ENCODE results near the gene CHN2.
"Not testable (repeated sequence)": the region's sequence is repeated elsewhere in the genome, so short reads cannot be mapped to it uniquely, and the experiment has no call there.

CHN2 gene

DNA sequence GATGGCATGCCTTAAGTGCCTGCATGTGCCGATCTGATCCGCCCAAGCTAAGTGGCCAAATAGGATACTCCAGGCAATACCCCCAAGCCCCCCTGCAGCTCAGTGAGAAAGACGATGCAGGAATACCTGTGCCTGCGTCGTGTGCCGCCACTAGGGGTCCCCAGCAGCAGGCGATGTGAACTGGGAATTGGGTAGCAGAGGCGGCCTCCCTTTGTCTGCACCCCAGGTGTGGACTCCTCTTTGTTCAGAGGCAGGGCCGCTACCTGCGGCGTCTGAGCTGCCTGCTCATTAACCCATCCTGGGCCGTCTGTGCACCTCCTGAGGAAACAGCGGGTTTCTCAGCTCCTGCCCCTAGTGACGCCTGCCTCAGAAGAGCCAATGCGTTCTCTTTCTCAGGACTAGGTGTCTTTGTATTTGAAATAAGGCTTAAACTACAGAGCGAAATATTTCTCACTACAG, 4.8 kb upstream of the CHN2 start:
- DNase-seq (ENCODE audit: low read depth, low spot score) = no peak

DNA sequence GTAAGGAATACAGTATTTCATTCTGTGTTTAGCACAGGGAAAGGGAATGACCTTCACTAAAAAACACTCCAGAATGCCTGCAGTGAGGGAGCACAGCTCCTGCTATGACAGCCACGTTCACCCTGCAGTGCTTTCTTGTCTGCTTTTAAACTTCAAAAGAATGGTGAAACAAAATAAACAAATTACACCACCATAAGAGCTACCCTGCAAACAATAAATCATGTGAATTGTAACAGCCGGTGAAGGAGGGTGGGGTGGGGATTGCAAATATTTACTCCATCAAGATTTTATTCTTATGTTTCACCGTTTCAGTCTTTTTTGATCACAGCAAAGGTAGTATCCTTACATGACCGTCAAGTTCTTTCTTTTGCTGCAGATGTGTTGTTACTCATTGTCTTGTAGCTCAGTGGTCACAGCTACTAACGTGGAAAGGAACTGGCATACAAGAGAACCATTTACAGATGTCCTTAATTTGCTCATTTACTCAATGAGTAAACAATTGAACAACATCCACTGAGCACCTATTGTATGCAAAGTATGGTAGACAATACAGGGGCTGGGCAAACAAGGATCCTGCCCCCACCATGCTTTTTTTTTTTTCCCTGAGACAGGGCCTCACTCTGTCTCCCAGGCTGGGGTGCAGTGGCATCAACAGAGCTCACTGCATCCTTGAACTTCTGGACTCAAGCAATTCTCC, 4.1 kb upstream of the CHN2 start:
- no peak for DNase-seq (ENCODE audit: low read depth, low spot score)

DNA sequence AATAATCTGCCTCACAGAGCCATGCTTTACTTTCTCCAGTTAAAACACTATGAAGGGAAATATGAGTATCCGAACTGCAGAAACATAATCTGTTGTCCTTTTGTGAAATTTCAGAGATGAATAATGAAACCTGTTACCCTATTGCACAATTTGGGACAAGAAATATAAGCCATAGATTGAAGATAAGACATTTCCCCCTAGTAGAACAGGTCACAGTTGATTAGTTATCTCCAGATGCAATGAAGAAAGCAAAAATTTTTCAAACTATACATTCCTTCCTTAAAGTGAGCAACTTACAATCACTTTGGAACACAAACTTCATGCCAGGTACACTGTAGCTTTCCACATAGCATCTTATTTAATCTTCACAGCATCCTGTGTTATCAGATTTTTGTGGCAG, 2.3 kb upstream of the CHN2 start:
- no peak for DNase-seq (ENCODE audit: low read depth, low spot score)

DNA sequence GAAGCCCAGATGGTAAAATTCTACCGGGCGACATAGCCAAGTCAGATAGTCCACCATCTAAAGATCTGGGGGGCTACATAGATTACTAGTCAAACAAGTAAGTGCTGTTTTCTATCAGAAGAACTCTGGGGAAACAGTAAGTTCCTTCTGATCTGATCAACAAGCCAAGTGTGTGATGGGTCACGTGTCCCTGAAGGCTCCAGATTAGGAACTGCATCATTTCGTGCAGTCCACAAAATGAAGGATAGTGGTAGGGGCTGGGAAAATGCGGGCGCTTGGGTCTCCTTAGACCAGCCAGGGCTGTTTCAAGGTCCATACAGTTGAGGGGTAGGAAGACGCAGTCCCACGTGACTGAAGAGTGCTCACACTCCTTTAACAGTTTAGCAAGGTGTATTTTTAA, 1.8 kb upstream of the CHN2 start:
- DNase-seq (ENCODE audit: low read depth, low spot score) = no peak

DNA sequence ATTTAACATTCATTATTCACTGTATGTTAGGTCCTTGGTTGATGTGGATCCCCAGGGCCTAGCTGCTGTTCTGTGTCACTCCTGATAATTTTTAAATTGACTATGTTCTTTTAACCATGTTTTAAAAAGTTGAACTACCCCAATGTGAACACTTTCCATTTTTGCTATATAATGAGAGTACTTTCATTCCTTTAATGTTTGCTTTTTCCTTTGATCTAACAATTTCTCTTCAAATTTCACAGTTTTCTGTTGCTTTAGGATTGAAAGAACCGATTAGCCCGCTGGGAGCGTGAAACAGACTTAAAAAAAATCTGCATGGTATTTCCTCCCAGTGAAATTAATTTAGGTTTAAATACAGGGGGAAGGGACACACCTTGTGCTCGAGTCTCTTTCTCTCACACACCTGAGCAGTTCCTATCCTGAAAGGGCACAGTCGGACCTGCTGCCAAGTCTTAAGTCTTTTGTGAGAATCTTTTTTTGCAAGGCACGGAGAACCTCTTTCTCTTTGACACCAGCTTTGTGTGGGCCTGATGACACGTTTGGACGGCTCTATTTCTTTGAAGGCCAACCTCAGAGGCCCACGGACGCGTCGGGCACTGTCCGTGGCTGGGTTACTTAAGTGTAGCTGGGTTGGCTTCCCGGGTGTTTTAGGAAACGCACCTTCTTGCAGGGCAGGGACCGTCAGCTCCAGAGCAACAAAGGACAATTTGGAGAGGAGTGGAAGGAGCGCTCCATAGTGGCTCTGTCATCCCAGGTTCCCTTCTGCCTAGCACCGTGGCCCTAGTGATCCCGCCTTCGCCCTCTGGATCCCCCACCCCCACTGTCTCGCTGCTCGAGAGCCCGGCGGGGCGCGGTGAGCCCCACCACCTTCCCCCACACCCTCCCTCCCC, 1.0 kb upstream of the CHN2 start:
- DNase-seq (ENCODE audit: low read depth, low spot score) = no peak

DNA sequence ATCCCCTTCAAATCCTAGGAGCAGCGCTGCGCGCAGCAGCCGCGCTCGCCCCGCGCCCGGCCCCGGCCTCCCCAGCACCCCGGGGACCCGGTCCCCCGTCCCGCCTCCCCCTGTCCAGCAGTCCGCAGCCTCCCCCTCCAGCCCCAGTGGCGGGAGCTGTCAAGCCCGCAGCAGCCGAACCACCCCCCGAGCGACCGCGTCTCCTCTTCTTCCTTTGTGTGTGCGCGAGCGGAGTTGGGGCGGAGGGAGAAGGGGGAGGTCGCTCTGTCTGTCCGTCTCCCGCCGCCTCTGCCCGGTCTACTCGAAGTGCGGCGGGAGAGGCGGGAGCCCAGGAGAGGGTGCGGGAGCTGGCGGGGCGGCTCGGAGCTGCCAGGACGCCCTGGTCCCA, 375 bp upstream of the CHN2 start:
- no peak for DNase-seq (ENCODE audit: low read depth, low spot score)

DNA sequence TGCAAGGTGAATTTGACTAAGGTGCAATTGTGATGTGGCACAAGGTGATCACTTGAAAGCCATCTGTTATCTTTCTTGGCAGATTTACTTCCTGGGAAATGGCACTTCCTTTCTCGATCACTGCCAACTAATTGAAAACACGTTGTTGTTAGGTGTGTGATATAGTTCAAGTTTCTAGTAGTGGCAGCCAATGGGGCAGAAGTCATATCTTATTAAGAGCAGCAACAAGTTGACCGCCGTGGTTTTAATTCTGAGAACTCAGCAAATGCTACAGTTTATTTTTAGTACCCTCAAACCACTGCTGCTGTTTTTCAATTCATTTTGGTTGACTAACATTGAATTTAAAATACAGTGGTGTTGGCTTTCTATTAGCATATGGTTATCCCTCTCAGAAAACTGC, 1.6 kb downstream of the CHN2 start:
- DNase-seq (ENCODE audit: low read depth, low spot score) = no peak

DNA sequence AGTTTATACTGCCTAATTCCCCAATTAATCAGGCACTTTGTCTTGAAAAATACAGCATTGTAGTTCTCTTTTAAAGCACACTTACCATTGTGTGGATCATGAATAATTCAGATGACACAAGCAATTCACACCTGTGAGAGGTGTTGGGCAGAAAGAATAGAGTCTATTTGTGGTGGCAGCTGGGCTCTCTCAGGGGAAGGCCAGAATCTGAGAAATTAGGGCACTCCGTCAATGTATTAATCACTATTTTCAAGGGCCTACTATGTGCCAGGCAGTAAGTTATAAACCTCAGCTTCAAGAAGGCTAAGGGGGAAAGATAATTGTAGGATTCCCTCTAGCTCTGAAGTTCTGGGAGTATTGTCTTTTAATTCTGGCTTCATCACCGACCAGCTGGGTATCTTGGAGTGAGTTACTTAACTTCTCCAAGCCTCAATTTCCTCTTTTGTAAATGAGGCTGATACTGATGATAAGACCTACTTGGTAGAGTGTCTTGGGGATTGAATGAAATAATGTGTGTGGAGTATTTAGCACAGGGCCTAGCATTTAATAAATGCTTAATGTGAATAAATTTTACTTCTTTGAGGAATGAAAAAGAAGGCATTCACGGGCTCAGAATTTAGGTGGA, 2.5 kb downstream of the CHN2 start:
- no peak for DNase-seq (ENCODE audit: low read depth, low spot score)

DNA sequence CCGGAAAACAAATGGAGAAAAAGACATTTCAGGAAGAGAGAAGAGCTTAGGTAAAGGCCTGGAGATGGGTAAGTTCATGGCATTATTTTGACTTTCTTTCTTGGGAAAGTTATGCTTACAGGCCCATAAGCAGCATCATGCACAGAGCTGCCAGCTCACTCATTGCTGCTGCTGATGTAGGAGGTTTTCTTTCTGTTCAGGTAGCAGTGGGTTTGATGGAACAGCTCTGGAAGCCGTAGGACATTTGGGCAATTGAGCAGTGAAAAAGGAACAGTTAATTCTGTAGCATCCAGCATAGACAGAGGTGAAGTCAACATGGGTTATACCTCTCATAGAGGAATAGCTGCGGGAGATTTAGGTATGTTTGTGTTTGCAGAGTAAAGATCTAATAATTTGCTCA, 3.3 kb downstream of the CHN2 start:
- DNase-seq (ENCODE audit: low read depth, low spot score) = no peak

DNA sequence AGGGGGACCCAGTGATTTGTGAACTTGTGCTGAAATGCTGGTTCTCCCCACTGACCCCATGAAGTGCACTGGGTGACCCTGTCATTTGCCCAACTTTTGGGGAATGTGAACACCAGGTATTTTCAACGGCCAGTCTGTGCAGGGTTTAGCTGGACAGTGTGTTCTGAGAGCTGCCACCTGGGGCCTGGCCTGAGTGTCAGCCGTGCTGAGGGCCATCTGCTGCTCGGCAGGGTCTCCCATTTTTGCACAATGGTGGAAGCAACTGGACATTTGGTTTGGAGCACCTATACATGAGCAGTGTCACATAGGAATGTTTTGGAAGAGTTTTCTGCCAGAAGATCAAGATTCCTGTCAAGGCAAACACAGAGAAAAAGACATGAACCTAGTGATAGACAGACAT, 5.2 kb downstream of the CHN2 start:
- no peak for DNase-seq (ENCODE audit: low read depth, low spot score)

DNA sequence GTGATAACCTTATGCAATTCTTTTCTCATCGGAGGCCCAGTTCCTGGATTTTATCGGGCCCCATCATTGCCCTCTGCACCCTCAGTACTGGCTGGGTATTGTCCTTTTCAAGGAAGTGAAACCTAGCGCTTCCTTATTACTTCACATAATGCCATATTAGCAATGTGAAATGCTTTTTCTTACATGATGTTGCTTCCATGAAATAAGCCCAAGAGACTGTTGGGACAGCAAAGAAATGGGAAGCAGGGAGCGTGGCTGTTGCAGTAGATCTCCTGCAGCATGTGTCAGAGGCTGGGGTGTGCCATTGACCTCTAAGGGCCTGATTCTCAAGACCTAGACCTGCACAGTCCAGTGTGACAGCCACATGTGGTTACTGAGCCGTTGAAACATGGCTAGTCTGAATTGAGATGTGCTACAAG, 8.1 kb downstream of the CHN2 start:
- no peak for DNase-seq (ENCODE audit: low read depth, low spot score)

DNA sequence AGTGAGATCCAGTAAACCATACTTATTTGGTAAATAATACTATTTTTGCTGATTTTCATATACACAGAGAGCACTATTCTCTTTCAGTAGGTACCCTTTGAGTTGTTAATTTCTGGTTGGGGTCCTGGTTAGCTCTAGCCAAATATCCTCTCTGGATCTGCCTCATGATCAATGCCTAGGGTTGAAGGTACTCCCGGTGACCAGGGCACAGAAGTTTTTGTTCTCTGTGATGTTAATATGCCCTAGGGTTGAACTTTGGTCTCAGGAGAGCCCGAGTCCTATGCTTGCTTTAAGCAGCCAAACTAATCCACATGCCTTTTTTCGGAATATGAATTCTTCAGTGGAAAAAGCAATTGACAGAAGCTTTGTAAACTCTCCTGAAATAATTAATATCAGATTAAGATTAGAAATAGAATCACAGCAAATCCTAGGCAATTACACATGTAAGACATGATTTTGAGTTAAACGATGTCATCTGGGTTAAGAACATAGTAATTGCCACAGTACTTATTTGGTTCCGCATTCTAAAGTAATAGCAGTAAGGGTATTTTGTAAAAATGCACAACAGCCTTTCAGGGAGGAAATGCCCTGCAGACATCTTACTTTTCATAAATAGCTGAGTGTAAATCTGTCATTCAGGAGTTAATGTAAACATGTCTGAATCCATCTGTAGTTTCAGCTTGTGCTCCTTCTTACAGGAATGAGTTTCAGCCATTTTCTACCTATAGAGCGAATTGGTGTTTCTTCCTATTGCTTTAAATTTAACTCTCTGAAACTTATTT, 10.1 kb downstream of the CHN2 start:
- no peak for DNase-seq (ENCODE audit: low read depth, low spot score)

DNA sequence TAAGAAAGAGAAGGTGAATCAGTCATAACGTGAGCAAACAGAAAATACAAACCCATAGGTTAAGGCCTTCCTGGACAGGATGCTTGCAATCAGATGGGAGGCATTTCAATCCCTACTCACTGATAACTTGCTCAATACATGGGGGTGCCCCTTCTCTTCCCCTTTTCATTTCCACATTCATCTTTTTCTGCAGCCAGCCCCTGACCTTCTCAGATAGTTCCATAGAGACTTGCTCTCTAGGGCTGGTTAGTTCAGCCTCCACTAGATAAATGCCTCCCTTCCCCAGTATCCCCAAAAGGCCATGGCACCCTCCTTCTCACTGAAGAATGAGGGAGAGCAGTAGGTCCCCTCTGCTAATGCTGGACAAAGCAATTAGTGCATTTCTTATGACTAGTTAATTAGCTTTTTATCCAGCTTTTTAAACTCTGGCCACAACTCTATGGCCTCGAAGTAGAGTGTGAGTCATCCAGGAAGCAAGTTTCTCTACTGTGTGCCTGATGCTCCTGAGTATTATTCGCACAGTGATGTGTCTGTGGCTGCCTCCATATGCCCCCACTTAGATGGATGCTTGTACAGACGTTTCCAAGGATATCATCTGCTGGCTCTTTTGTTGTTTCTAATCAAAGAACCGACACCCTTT, 12.7 kb downstream of the CHN2 start:
- DNase-seq (ENCODE audit: low read depth, low spot score) = no peak

DNA sequence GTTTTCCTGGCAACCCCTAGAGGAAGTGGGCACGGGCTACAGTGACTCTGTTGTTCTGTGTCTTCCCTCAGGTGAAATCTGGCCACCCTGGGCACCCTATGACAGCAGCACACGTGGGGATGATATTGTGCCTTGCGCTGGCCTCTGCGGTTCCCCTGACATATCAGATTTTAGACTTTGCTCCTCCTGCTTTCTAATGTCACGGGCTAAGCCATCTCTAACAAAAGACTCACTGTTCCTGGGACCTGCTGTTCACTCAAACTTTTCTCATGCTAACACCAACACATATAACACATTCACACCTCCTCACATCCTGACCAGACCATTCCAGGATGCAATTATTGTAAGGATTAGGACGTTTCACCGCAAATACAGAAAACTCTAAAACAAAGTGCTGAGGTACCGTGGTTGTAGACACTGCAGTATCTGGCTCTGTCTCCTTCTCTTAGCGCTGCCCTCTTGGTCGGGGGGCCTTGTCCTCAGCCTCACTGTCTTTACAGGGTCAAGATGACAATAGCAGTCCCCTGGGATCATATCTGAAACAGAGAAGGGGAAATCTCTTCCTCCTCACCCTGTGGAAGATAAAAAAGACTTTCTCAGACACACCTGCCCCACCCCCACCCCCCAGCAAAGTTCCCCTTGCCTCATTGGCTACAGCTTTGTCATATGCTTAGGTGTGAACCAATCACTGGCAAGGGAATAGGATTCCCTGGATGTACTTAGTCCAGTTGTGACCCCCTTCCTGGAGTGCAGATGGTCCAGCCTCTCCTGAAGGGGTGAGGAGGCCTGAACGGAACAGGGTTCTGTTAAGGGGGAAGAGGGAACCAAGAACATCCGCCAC, 14.1 kb downstream of the CHN2 start:
- no peak for DNase-seq (ENCODE audit: low read depth, low spot score)

DNA sequence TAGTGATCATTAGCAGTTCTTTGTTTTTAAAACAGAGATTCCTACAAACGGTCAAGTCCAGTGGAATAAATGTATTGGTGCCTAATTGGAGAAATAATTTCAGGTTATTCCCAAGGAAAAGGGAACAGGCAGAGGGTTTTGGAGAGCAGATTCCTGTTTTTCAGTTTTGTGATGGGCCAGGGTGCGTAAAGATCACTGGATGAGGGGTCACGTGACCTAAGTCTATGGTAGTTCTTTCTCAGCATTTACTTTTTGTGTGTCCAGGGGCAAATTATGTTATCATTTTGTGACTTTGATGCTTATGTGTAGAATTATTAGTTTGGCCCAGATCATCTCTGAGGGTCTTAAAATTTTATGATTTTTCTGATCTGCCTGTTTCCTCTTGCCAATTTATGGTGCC, 15.2 kb downstream of the CHN2 start:
- DNase-seq (ENCODE audit: low read depth, low spot score) = no peak

DNA sequence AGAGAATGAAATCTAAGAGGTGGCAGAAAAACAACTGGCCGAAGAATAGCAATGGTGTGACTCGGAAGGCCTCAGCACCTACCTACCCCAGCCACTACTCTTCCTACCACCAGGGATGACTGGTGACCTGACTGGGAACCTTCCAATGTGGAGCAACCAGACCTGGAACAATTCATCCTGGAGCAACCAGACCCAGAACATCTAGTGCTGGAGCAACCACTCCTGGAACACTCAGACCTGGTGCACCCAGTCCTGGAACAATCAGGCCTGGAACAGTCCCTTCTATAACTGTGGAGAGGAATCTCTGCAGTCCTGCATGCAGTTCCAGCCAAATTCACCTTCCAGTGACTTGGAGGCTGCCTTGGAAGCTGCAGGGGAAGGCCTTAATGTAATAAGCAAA, 18.2 kb downstream of the CHN2 start:
- DNase-seq (ENCODE audit: low read depth, low spot score) = not testable (repeated sequence)

DNA sequence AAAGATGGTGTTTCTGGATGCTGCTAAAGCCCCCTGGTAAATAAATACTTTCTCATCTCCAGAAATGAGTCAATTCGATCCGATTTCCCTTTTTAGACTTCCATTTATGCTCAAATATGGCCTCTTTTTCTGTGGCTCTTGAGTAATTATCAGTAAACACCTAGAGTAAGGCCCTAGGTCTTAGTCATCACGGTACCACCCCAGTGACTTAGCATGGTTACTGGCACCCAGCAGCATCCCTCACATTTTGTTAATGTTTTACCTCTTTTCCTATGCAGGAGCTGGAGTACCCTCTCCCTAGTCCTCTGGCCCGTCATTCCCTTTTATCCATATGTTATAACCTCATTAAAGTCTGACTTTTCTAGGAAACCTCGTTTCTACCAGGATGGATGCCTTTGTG, 19.5 kb downstream of the CHN2 start:
- DNase-seq (ENCODE audit: low read depth, low spot score) = no peak

DNA sequence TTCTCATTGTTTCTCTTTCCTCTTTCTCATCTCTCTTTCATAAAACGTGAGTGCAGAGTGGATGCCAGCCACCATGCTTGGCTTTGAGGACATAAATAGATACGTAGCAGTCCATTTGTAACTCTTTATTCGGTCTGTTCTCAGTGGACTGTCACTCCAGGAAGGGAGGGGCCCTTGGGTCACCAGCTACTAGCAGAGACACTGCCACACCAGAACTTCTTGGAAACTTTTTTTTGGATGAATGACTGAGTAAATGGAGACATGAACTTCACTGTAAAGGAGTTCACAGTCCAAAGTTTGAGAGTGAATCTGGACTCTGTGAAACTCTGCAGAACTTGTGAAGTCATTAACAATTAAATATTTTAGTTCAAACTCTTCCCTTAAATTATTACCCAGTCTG, 20.2 kb downstream of the CHN2 start:
- DNase-seq (ENCODE audit: low read depth, low spot score) = no peak

DNA sequence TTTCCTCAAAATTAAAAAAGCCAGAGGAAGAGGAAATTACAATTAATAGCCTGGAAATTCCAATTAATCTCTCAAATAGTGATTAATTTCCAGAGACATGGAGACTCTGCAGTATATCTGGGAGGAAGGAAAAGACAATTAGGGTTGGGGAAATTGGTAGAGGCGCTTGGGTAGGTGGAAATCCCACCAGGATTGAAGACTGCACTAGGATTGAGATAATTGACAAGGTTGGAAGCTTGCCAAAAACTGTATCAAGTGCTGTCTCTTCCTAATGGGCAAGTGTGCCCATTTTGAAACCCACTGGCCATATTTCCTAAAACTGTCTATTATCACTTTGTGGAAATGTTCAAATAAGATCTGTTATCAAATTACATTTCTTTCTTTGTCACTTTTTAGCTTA, 21.6 kb downstream of the CHN2 start:
- no peak for DNase-seq (ENCODE audit: low read depth, low spot score)

DNA sequence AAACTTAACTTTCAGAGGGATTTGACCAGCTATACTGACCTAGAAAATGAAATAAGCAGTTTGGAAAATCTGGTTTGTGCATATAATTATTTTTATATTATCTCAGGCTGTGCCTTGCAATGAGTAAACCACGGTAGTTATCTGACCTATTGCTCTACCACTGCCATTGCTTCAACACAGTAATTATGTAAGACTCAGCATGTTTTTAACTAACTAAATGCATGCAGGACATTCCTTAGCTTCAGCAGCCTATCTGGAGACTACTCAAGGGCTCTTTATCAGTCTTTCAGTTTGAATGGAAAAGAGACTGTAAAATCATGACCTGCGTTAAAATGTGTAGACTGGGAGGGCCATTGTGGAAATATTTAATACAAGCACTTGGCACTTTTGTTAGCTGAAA, 22.5 kb downstream of the CHN2 start:
- DNase-seq (ENCODE audit: low read depth, low spot score) = no peak

DNA sequence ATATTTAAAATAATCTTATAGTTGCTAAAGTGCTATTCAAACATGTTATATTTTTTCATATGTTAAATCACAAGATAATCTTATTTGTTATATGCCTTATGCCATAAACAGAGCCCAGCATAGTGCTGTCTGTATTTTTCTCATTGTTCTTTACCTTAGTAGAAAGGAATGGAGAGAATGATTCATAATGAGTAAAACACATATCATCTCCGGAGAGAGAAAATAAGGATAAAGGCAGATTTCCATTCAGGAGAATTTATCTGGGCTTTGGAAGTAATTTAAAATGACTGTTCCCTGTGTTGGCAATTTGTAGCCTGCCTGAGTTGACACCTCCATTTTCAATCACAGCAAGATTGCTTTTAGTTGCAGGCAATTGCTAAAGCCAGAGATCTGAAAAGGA, 30.2 kb downstream of the CHN2 start:
- no peak for DNase-seq (ENCODE audit: low read depth, low spot score)
